OCI-LY3 (cell line): Measurements from ENCODE around the gene RREB1.

ENCODE experiments used
- EZH2phosphoT487 ChIP-seq: fragments of 200-600 bp; shearing (Covaris generic); IDR thresholded peaks from 2 replicates; pipeline ENCODE4 v1.6.1; 2018; ENCODE audit warnings: antibody characterized with exemption, mixed run types, low read depth
- TF ChIP-seq, protein P1 (sequence below): fragments of 200-600, 300-600 bp; sonication (generic); IDR thresholded peaks from 2 replicates; pipeline ENCODE4 v1.5.1; 2014; ENCODE audit warnings: antibody characterized with exemption, low read length, low read depth

- TF ChIP-seq, protein P1, sequence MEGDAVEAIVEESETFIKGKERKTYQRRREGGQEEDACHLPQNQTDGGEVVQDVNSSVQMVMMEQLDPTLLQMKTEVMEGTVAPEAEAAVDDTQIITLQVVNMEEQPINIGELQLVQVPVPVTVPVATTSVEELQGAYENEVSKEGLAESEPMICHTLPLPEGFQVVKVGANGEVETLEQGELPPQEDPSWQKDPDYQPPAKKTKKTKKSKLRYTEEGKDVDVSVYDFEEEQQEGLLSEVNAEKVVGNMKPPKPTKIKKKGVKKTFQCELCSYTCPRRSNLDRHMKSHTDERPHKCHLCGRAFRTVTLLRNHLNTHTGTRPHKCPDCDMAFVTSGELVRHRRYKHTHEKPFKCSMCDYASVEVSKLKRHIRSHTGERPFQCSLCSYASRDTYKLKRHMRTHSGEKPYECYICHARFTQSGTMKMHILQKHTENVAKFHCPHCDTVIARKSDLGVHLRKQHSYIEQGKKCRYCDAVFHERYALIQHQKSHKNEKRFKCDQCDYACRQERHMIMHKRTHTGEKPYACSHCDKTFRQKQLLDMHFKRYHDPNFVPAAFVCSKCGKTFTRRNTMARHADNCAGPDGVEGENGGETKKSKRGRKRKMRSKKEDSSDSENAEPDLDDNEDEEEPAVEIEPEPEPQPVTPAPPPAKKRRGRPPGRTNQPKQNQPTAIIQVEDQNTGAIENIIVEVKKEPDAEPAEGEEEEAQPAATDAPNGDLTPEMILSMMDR: no peak
- TF ChIP-seq EZH2phosphoT487: no peak
Observed at GRCh38 chr6:7126754-7127153, 19.0 kb downstream of the RREB1 start.
